Activated CD4-positive, alpha-beta T cell treated with anti-CD3 and anti-CD28 coated beads for 36 hours (primary cell): ENCODE data around the gene PCDHGC5. TPM values are rescaled to one million over a fixed set of nuclear protein-coding genes. Genes with fewer than 3 reads are reported as not detected.

Experiments
- ATAC-seq: fragments of 200-7000 bp; cut with Tn5 transposase; one replicate; pipeline ENCODE4 v1.10.0; 2021; ENCODE audit warnings: mild to moderate bottlenecking, moderate library complexity
- CTCF ChIA-PET: fragments of 350-600 bp; sonication (Branson Sonifier 250); formaldehyde crosslinking; loops from one replicate; lab custom pipeline; 2021; ENCODE audit warnings: antibody characterized with exemption; lab: Charles Lee
- POLR2A ChIA-PET: fragments of 350-600 bp; sonication (Branson Sonifier 250); formaldehyde crosslinking; loops from one replicate; lab custom pipeline; 2021; ENCODE audit warnings: antibody characterized with exemption, inconsistent platforms; lab: Charles Lee
- DNase-seq: peaks from one replicate; pipeline ENCODE4 v3.0.0-alpha.2; 2020
- H3K27ac Mint-ChIP-seq: one replicate; pipeline ENCODE4 v1.8.0; 2021; ENCODE audit warnings: mixed read lengths
- H3K27me3 Mint-ChIP-seq: one replicate; pipeline ENCODE4 v1.8.0; 2021; ENCODE audit warnings: mixed read lengths
- H3K36me3 Mint-ChIP-seq: one replicate; pipeline ENCODE4 v1.8.0; 2021; ENCODE audit warnings: low read depth, mixed read lengths
- H3K4me1 Mint-ChIP-seq: one replicate; pipeline ENCODE4 v1.8.0; 2021; ENCODE audit warnings: mixed read lengths
- H3K4me3 Mint-ChIP-seq: one replicate; pipeline ENCODE4 v1.8.0; 2021; ENCODE audit warnings: mild to moderate bottlenecking, moderate library complexity, mixed read lengths
- H3K9me3 Mint-ChIP-seq: one replicate; pipeline ENCODE4 v1.8.0; 2021; ENCODE audit warnings: low read depth, mixed read lengths
- intact Hi-C, 2 experiments: fragments of 100-400 bp; cut with DNase I in 1 of 2; cut with micrococcal nuclease in 1 of 2; formaldehyde crosslinking; loops; one replicate each; pipeline versions ENCODE4 v1.14.2 to v1.15.1; 2022 to 2024; cut with DNase I, micrococcal nuclease
- total RNA-seq, 2 experiments: library from RNA; stranded (reverse); gene quantifications; one replicate each; pipeline ENCODE4 v1.2.3, GENCODE V29; 2021

PCDHGC5 gene
- total RNA-seq: not detected

DNA sequence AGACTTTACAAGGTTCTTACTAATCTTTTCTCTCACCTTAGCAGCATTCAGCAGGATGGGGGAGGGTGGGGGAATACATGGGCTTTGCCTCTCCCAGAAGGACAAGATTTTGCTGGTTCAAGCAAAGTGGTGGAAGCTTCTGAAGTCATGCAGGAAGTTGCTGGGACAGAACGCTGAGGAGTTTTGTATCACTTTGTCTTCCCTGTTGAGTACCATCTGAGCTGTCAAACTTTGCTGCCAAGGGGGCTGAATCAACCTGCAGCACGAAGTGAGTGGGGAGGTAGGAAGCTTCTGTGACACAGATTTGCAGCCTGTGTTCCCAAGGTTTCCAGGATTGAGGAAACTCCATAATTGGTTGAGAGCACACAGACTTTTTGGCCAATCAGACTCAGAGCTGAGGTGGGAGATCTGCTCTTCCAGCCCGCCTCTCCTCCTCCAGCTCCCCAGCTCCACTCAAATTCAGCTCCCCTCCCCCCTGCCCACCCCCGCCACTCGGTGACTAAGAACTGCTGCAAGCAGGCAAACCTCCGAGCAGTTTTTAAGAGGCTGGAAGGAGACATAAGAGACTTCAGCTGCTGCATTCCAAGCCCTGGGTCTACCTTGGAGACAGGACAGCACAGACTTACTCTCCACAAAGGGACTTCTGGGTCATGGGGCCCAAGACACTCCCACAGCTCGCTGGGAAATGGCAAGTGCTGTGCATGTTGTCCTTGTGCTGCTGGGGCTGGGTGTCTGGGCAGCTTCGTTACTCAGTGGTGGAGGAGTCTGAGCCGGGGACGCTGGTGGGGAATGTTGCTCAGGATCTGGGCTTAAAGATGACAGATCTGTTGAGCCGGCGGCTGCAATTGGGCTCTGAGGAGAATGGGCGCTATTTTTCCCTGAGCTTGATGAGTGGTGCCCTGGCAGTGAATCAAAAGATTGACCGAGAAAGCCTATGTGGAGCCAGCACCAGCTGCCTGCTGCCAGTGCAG, at the start of gene PCDHGC5:
Gene PCDHGC5, plus strand, starts transcription at position 491 of the 971 bp plus-strand sequence. Its CDS starts 160 bp downstream, at position 651.
- CTCF ChIA-PET: interaction anchor here (0.5 to 1.1 kb wide), 6 partner anchors 10 to 136 kb away, joined by 3 to 4 read pairs (median 3); no protein-coding TSS in a partner anchor
- Mint-ChIP-seq H3K27me3 (peaks cover 76% of the 10 kb centered on the region), H3K4me1 (peaks cover 17% of the 10 kb centered on the region), H3K36me3 (no peaks in the 10 kb centered on the region), H3K9me3 (no peaks in the 10 kb centered on the region), H3K4me3 (no peak within 1 kb of the TSS), H3K27ac (no peak within 1 kb of the TSS)
- POLR2A ChIA-PET: interaction anchor here (0.6 kb wide), 1 partner anchor 48 kb away, joined by 4 read pairs; no protein-coding TSS in a partner anchor
- intact Hi-C loops: no loop called here
- DNase-seq (no peak), ATAC-seq (no peak)

DNA sequence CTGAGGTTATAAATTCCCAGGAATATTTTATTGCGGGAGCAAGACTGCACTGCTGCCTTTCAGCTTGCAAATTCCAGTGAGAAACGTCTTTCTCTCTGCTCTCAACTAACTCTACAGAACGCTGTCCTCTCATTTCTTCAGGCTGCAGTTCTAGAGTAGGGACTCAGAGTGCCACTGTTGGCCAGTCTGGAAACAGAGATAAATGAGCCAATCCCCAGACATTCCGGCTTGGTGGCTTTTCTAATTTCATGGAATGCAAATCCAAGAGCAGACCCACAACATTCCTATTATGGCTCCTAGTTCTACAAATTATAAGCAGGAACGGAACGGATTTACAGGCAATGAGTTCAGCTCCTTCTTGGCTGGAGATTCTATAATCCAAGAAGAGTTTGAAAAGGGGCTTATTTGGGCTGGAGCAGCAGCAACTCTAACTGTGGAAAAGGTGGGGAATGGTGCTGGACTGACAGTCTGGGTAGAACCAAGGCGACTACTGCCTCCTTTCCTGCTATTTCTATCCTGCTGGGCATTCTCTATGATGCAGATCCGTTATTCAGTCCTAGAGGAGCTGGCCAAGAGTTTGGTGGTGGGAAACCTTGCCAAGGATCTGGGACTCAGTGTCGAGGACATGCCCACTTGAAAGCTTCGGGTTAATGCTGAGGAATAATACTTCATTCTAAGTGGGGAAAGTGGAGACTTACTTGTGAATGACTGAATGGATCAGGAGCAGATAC, 49.3 kb upstream of the PCDHGC5 start:
- no peak overlapping the region for H3K27ac Mint-ChIP-seq
- POLR2A ChIA-PET: no interaction called here
- CTCF ChIA-PET: interaction anchor here (0.6 to 0.8 kb wide), 3 partner anchors 16 to 232 kb away, joined by 3 to 4 read pairs (median 3); partner anchors contain the start of gene PCDHGB7
- peaks cover 7% of the 10 kb centered on the region for H3K9me3 Mint-ChIP-seq
- DNase-seq (no peak), ATAC-seq (no peak)
- intact Hi-C loops: no loop called here
- peaks cover 27% of the 10 kb centered on the region for H3K27me3 Mint-ChIP-seq
- H3K4me3 Mint-ChIP-seq: no peak overlapping the region
- no peaks in the 10 kb centered on the region for H3K36me3 Mint-ChIP-seq
- H3K4me1 Mint-ChIP-seq: no peaks in the 10 kb centered on the region

DNA sequence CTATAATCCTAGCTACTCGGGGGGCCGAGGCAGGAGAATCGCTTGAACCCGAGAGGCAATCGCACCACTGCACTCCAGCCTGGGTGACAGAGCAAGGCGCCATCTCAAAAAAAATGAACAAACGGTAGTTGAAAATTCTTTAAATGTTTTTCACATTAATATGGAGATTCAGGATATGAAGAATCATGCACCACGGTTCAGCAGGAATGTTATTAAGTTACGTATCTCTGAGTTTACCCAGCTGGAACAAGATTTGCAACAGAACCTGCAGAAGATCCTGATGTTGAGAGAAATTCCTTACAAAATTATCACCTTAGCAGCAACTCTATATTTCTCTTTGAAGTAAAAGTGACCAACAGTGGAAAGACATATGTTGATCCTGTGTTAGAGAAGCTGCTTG, 48.5 kb upstream of the PCDHGC5 start:
- H3K27ac Mint-ChIP-seq: no peak overlapping the region
- DNase-seq (no peak), ATAC-seq (no peak)
- no peak overlapping the region for H3K4me3 Mint-ChIP-seq
- H3K36me3 Mint-ChIP-seq: no peaks in the 10 kb centered on the region
- POLR2A ChIA-PET: interaction anchor here (0.7 kb wide), 1 partner anchor 484 kb away, joined by 4 read pairs; no protein-coding TSS in a partner anchor
- CTCF ChIA-PET: interaction anchor here (0.5 to 0.6 kb wide), 3 partner anchors 17 to 232 kb away, joined by 3 to 4 read pairs (median 4); no protein-coding TSS in a partner anchor
- peaks cover 25% of the 10 kb centered on the region for H3K27me3 Mint-ChIP-seq
- no peaks in the 10 kb centered on the region for H3K4me1 Mint-ChIP-seq
- H3K9me3 Mint-ChIP-seq: peaks cover 7% of the 10 kb centered on the region
- intact Hi-C loops: no loop called here

DNA sequence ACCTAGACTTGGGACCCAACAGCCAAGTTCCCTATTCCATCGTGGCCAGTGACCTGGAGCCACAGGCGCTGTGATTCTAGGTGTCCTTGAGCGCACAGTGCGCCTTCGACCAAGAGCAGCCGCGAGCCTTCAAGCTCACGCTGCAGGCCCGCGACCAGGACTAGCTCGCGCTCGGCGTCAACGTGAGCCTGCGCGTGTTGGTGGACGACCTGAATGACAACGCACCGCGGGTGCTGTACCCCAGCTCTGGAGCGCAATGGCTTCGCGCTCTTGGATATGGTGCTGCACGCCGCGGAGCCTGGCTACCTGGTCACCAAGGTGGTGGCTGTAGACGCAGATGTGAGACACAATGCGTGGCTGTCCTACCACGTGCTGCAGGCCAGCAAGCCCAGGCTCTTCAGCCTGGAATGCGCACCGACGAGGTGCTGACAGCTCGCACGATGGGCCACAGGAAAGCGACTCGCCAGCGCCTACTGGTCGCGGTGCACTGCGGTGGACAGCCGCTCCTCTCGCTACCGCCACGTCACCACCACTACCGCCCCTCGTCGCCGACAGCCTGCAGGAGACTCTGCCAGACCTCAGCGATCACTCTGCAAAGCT, 47.2 kb upstream of the PCDHGC5 start:
- POLR2A ChIA-PET: no interaction called here

DNA sequence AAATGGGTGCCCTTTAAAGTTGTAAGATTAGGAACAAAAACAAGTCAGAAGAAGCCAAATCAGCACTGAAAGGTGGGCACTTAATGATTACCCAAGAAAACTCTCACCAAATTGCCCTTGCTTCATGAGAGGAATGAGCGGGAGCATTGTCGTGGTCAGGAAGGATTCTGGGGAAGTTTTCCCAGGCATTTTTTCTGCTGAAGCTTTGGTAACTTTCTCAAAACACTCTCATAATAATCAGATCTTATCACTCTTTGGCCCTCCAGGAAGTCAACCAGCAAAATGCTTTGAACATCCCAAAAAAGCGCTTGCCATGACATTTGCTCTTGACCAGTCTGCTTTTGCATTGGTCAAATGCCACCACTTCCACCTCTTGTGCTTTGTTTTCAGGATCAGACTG, 23.5 kb upstream of the PCDHGC5 start:
- ATAC-seq (no peak), DNase-seq (no peak)
- Mint-ChIP-seq H3K9me3 (peaks cover 5% of the 10 kb centered on the region), H3K27ac (no peak overlapping the region), H3K4me3 (no peak overlapping the region), H3K27me3 (peaks cover 16% of the 10 kb centered on the region), H3K36me3 (no peaks in the 10 kb centered on the region), H3K4me1 (no peaks in the 10 kb centered on the region)
- POLR2A ChIA-PET: no interaction called here
- CTCF ChIA-PET: interaction anchor here (1.1 to 1.9 kb wide), 5 partner anchors 20 to 102 kb away, joined by 3 to 5 read pairs (median 3); partner anchors contain the start of gene PCDHGA10
- intact Hi-C loops: no loop called here

More for the DNA sequence above, 47.2 kb upstream of the PCDHGC5 start:
- Mint-ChIP-seq H3K27ac (no peak overlapping the region), H3K4me1 (no peaks in the 10 kb centered on the region), H3K36me3 (no peaks in the 10 kb centered on the region), H3K4me3 (no peak overlapping the region), H3K27me3 (peaks cover 26% of the 10 kb centered on the region), H3K9me3 (peaks cover 7% of the 10 kb centered on the region)
- intact Hi-C loops: no loop called here
- CTCF ChIA-PET: interaction anchor here (2.0 kb wide), 1 partner anchor 11 kb away, joined by 6 read pairs; the partner anchor contains the start of gene PCDHGA12
- DNase-seq: no peak
- no peak for ATAC-seq

DNA sequence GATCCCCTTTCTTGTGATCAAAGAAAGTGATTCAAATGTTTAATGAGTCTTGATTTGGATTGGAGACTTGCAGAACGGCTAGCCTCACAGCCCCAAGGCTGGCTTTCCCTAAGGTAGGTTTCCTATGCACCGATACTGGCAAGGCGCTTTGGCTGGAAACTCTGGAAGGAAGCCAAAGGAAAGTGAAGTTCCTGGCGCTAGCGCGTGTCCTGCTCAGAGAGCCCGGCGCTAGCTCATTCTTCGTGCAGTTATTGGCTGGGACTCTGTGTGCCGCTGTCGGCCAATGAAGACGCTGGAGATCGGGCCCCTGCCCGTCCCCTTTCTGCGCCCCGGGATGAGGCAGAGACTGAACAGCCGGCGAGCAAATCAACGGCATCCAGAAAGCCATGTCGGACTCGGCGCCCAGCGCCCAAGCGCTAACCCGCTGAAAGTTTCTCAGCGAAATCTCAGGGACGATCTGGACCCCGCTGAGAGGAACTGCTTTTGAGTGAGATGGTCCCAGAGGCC, 13.2 kb upstream of the PCDHGC5 start, which contains the start of gene PCDHGC3:
Gene PCDHGC3, plus strand, starts transcription at position 342 of the 507 bp plus-strand sequence. Its CDS starts 151 bp downstream, at position 493.
- ChIA-PET POLR2A (no interaction called here), CTCF (interaction anchor here (1.0 to 2.4 kb wide), 9 partner anchors 9 to 88 kb away, joined by 3 to 11 read pairs (median 4); partner anchors contain the start of genes PCDHGA12 and PCDHGC4)
- H3K27me3 Mint-ChIP-seq: peaks cover 47% of the 10 kb centered on the region
- intact Hi-C loops: loop anchor here (1.0 to 5.0 kb wide), 6 partner anchors 37 to 89 kb away; partner anchors contain the start of genes PCDHGA11 (in 1 of the 2) and PCDHGA12 (in 1 of the 2)
- peak within 1 kb of the TSS; percentile 82 for H3K4me3 Mint-ChIP-seq
- DNase-seq (peak; percentile 79), ATAC-seq (peak; percentile 97)
- no peaks in the 10 kb centered on the region for H3K9me3 Mint-ChIP-seq
- no peaks in the 10 kb centered on the region for H3K36me3 Mint-ChIP-seq
- H3K4me1 Mint-ChIP-seq: peaks cover 28% of the 10 kb centered on the region
- peak within 1 kb of the TSS; percentile 37 for H3K27ac Mint-ChIP-seq

DNA sequence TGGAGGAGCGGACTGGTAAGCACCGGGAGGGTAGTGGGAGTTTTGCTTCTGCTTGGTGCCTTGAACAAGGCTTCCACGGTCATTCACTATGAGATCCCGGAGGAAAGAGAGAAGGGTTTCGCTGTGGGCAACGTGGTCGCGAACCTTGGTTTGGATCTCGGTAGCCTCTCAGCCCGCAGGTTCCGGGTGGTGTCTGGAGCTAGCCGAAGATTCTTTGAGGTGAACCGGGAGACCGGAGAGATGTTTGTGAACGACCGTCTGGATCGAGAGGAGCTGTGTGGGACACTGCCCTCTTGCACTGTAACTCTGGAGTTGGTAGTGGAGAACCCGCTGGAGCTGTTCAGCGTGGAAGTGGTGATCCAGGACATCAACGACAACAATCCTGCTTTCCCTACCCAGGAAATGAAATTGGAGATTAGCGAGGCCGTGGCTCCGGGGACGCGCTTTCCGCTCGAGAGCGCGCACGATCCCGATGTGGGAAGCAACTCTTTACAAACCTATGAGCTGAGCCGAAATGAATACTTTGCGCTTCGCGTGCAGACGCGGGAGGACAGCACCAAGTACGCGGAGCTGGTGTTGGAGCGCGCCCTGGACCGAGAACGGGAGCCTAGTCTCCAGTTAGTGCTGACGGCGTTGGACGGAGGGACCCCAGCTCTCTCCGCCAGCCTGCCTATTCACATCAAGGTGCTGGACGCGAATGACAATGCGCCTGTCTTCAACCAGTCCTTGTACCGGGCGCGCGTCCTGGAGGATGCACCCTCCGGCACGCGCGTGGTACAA, 12.6 kb upstream of the PCDHGC5 start:
- POLR2A ChIA-PET: no interaction called here
- Mint-ChIP-seq H3K4me1 (peaks cover 28% of the 10 kb centered on the region), H3K27ac (no peak overlapping the region), H3K36me3 (no peaks in the 10 kb centered on the region), H3K4me3 (peak overlapping the region; percentile 82), H3K9me3 (no peaks in the 10 kb centered on the region), H3K27me3 (peaks cover 53% of the 10 kb centered on the region)
- CTCF ChIA-PET: interaction anchor here (0.8 to 2.0 kb wide), 10 partner anchors 9 to 116 kb away, joined by 3 to 9 read pairs (median 4); partner anchors contain the start of genes PCDHGA12 and PCDHGC4
- ATAC-seq (peak; percentile 28), DNase-seq (peak; percentile 40)
- intact Hi-C loops: loop anchor here (1.0 to 5.0 kb wide), 4 partner anchors 36 to 54 kb away; partner anchors contain the start of genes PCDHGA11 (in 1 of the 2) and PCDHGA12 (in 1 of the 2)

DNA sequence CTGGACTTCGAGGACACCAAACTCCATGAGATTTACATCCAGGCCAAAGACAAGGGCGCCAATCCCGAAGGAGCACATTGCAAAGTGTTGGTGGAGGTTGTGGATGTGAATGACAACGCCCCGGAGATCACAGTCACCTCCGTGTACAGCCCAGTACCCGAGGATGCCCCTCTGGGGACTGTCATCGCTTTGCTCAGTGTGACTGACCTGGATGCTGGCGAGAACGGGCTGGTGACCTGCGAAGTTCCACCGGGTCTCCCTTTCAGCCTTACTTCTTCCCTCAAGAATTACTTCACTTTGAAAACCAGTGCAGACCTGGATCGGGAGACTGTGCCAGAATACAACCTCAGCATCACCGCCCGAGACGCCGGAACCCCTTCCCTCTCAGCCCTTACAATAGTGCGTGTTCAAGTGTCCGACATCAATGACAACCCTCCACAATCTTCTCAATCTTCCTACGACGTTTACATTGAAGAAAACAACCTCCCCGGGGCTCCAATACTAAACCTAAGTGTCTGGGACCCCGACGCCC, 11.8 kb upstream of the PCDHGC5 start:
- ChIA-PET POLR2A (no interaction called here), CTCF (interaction anchor here (0.8 to 2.0 kb wide), 8 partner anchors 7 to 115 kb away, joined by 3 to 12 read pairs (median 6); partner anchors contain the start of genes PCDHGA12 and PCDHGC4)

DNA sequence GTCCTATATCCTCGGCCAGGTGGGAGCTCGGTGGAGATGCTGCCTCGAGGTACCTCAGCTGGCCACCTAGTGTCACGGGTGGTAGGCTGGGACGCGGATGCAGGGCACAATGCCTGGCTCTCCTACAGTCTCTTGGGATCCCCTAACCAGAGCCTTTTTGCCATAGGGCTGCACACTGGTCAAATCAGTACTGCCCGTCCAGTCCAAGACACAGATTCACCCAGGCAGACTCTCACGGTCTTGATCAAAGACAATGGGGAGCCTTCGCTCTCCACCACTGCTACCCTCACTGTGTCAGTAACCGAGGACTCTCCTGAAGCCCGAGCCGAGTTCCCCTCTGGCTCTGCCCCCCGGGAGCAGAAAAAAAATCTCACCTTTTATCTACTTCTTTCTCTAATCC, 11.1 kb upstream of the PCDHGC5 start:
- no peak overlapping the region for H3K4me3 Mint-ChIP-seq
- POLR2A ChIA-PET: no interaction called here
- intact Hi-C loops: loop anchor here (5.0 kb wide), 3 partner anchors 34 to 56 kb away; partner anchors contain the start of genes PCDHGA11 (in 1 of the 2) and PCDHGA12 (in 1 of the 2)
- ATAC-seq (no peak), DNase-seq (no peak)
- CTCF ChIA-PET: interaction anchor here (0.7 to 1.9 kb wide), 7 partner anchors 8 to 446 kb away, joined by 3 to 12 read pairs (median 4); partner anchors contain the start of genes DELE1, PCDHGA11 and PCDHGA12
- H3K9me3 Mint-ChIP-seq: no peaks in the 10 kb centered on the region
- H3K4me1 Mint-ChIP-seq: peaks cover 28% of the 10 kb centered on the region
- H3K27me3 Mint-ChIP-seq: peaks cover 56% of the 10 kb centered on the region
- H3K27ac Mint-ChIP-seq: no peak overlapping the region
- H3K36me3 Mint-ChIP-seq: no peaks in the 10 kb centered on the region

More for the DNA sequence above, 11.8 kb upstream of the PCDHGC5 start:
- ATAC-seq (no peak), DNase-seq (no peak)
- peaks cover 28% of the 10 kb centered on the region for H3K4me1 Mint-ChIP-seq
- no peaks in the 10 kb centered on the region for H3K36me3 Mint-ChIP-seq
- intact Hi-C loops: loop anchor here (5.0 kb wide), 3 partner anchors 35 to 55 kb away; partner anchors contain the start of genes PCDHGA11 (in 1 of the 2) and PCDHGA12 (in 1 of the 2)
- H3K4me3 Mint-ChIP-seq: peak overlapping the region; percentile 82
- no peaks in the 10 kb centered on the region for H3K9me3 Mint-ChIP-seq
- H3K27ac Mint-ChIP-seq: no peak overlapping the region
- H3K27me3 Mint-ChIP-seq: peaks cover 53% of the 10 kb centered on the region
